GM18526 (cell line): ENCODE measurements around the gene IFT172.

Source experiments
- POLR2A ChIP-seq: IDR thresholded peaks from 3 replicates; pipeline ENCODE4 v1.6.1; 2011; ENCODE audit not compliant: insufficient read length; ENCODE audit errors: extremely low read depth

IFT172 gene

DNA sequence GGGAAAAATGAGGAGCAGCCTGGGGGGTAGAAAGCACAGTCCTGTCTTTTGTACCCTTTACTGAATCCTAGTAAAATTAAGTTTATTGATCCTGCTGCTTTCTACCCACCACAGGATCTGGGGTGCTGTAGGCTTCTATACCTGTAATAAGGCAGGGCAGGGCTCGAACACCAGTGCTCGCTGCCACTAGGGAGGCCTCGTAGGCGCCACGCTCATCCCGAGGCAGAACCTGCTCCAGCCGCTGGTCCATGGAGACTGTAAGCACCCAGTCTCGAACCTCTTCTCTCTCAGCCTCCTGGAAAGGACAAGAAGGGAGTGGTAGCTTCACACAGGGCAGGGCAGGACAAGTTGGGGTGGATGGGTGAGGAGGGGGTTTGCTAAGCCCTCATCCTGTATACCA lies 44.4 kb downstream of the IFT172 start:
- no peak for TF ChIP-seq POLR2A

- TF ChIP-seq POLR2A, result peak; percentile 2
Measured at GRCh38 chr2:27442920-27443282, 46.6 kb downstream of the IFT172 start.

DNA sequence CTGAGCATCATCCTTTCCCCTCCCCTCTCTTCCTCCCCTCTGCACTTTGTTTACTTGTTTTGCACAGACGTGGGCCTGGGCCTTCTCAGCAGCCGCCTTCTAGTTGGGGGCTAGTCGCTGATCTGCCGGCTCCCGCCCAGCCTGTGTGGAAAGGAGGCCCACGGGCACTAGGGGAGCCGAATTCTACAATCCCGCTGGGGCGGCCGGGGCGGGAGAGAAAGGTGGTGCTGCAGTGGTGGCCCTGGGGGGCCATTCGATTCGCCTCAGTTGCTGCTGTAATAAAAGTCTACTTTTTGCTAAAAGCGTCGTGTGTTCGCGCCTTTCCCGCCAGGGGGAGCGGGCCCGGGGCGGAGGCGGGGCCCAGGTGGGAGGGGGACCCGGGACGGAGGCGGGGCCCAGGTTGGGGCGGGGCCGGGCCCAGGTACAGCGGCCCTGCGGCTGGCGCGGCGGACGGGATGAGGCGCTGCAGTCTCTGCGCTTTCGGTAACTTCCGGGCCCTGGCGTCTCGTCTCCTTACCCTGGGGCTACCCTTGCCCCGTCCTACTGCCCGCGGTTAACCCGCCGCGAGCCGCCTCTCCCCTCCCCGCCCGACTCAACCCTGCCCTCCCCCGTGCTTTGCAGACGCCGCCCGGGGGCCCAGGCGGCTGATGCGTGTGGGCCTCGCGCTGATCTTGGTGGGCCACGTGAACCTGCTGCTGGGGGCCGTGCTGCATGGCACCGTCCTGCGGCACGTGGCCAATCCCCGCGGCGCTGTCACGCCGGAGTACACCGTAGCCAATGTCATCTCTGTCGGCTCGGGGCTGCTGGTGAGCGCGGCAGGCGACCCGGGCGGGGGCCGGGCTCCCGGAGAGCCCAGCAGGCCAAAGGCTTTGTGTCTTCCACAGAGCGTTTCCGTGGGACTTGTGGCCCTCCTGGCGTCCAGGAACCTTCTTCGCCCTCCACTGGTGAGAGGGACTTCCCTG lies 47.3 kb downstream of the IFT172 start, which contains the start of gene KRTCAP3:
KRTCAP3 (plus strand) TSS at position 424 of the 962 bp plus-strand sequence; CDS start at position 456, 32 bp downstream.
- peak; percentile 22 for TF ChIP-seq POLR2A

DNA sequence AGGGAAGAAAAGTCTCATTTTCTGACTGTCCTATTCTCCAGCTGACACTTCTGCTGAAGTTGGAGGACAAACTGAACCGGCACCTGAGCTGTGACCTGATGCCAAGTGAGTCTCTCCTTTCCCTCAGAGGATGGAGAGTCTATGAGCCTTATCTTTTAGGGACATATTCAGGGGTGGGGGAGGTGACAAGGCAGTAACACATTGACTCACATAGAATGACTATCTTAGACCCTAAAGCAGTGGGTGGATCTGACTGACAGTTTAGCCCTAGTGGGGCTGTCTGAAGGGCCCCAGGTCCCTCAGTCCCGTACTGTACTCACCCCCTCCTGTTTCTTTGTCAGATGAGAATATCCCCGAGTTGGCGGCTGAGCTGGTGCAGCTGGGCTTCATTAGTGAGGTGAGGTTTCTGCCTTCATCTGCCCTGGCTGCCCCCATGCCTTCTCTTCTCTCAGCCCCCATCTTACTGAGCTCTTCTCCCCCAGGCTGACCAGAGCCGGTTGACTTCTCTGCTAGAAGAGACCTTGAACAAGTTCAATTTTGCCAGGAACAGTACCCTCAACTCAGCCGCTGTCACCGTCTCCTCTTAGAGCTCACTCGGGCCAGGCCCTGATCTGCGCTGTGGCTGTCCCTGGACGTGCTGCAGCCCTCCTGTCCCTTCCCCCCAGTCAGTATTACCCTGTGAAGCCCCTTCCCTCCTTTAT lies 48.2 kb downstream of the IFT172 start:
- TF ChIP-seq POLR2A, result no peak

GRCh38 chr2:27435628-27436027 lies 53.9 kb downstream of the IFT172 start:
- TF ChIP-seq POLR2A, result no peak

DNA sequence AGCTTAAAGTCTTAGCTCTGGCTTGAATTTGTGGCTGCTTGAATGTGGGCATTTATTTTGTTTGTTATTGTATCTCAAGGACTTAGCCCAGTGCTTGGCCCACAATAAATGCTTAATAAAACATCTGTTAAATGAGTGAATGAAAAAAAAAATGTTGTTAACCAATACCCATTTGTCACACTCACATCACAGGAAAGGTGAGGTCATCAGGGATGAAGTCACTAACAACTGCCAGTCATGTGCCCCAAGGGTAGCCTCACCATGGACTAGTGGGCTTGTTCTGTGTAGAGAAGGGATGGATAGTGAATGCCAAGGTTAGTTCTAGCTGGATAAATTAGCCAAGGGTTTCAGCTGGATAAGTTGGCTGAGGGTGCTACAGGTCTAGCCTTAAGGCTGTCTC lies 58.1 kb downstream of the IFT172 start:
- no peak for TF ChIP-seq POLR2A

DNA sequence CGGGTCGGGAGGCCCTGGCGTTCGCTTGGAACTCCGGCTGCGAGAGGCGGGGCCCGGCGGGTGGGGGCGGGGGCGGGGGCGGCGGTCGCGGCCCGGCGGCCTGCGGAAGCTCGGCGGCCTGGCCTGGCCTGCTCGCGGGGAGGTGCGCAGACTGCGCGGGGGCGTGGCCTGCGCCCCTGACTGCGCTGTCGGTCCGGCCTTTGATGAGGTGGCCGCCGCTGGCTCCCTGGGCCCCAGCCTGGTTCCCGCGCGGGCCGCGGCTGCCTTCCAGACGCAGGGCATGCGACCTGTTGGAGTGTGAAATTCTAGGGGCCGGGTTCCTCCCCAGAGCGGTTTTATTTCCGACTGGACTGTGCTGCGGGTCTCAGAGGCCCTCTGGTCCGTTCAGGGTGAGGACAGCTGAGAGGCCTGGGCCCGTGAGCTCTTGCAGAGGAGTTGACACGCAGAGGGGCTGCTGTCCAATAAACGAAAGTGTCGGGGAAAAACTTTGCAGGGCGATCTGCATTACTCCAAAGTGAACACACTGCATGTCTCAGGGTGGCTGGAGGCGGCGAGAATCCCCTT lies 60.5 kb downstream of the IFT172 start:
- TF ChIP-seq POLR2A, result peak; percentile 51

- TF ChIP-seq POLR2A, result peak; percentile 88
Measured at GRCh38 chr2:27428213-27428977, 61.1 kb downstream of the IFT172 start, which contains the start of gene NRBP1. Gene NRBP1 (plus strand): TSS chr2:27428631. CDS start chr2:27433274, 4,643 bp downstream.

GRCh38 chr2:27427863-27428212 lies 61.7 kb downstream of the IFT172 start:
- TF ChIP-seq POLR2A, result no peak

GRCh38 chr2:27422958-27423357 lies 66.6 kb downstream of the IFT172 start:
- no peak for TF ChIP-seq POLR2A

GRCh38 chr2:27421660-27422250 lies 67.8 kb downstream of the IFT172 start:
- TF ChIP-seq POLR2A, result no peak

- TF ChIP-seq POLR2A, result no peak
Measured at GRCh38 chr2:27420996-27421395, 68.5 kb downstream of the IFT172 start.

GRCh38 chr2:27416151-27416550 lies 73.4 kb downstream of the IFT172 start:
- no peak for TF ChIP-seq POLR2A

DNA sequence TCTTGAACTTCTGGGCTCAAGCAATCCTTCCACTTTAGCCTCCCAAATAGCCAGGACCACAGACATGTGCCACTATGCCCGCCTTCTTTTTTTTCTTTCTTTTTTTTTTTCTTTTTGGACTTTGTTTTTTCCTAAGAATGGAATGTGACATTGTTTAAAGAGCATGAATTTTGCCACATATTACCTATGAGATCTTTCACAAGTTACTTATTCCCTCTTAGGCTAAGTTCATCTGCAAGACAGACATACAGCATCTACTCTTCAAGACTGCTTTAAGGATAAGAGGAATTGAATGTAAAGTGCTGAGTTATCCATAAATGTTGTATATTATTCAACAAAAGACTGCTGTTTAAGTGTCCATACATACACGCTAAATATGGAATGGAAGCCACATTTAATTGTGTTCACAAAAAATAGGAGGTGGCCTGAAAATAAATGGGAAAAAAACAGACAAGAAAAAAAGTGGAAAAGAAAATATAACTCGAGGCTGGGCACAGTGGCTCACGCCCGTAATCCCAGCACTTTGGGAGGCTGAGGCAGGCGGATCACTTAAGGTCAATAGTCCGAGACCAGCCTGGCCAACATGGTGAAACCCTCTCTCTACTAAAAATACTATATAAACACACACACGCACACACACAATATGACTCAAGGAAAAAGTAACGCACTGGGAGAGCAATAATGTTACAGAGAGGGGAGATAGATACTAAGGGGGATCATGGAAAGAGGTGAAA lies 77.0 kb downstream of the IFT172 start:
- no peak for TF ChIP-seq POLR2A

GRCh38 chr2:27409321-27410073 lies 80.0 kb downstream of the IFT172 start, which contains the start of gene PPM1G:
Gene PPM1G (minus strand): TSS chr2:27409591. CDS start chr2:27409422, 169 bp downstream.
- peak; percentile 95 for TF ChIP-seq POLR2A
